IMR-90 (cell line): ENCODE measurements around the gene THRB. TPM values are rescaled to one million over a fixed set of nuclear protein-coding genes. Genes with fewer than 3 reads are reported as not detected.

Experiments
- ATAC-seq: fragments of 200-7000 bp; cut with Tn5 transposase; 2 replicates; pipeline ENCODE4 v1.9.1; 2020; ENCODE audit warnings: low read depth, mild to moderate bottlenecking, moderate library complexity
- BruUV-seq: library from RNA; stranded (reverse); fragments of 400-500 nt; replicated peaks from 2 replicates; lab custom pipeline; 2021; lab: Mats Ljungman, UMichigan
- CTCF ChIA-PET: fragments of 300-600 bp; formaldehyde crosslinking; extraction: SDS; loops from one replicate; lab custom pipeline; 2021; ENCODE audit warnings: antibody characterized with exemption; lab: Yijun Ruan, JAX
- POLR2A ChIA-PET: fragments of 300-600 bp; sonication (Branson Sonifier 250); formaldehyde crosslinking; loops from one replicate; lab custom pipeline; 2022; ENCODE audit warnings: antibody characterized with exemption; ENCODE audit not compliant: unreplicated experiment; lab: Charles Lee
- DNase-seq: peaks from one replicate; pipeline ENCODE4 v3.0.0; 2013
- H2AFZ ChIP-seq: replicated peaks from 2 replicates; pipeline ENCODE3; 2013; ENCODE audit warnings: low read length, mild to moderate bottlenecking; ENCODE audit not compliant: poor library complexity
- H2AK5ac ChIP-seq: 2 replicates; pipeline ENCODE4 v1.6.1; 2013; ENCODE audit warnings: low read depth, low read length, inconsistent platforms
- H2AK9ac ChIP-seq: replicated peaks from 2 replicates; pipeline ENCODE3; 2013; ENCODE audit warnings: mild to moderate bottlenecking, low read depth, low read length, moderate library complexity; ENCODE audit not compliant: poor library complexity
- H2BK120ac ChIP-seq: 2 replicates; pipeline ENCODE4 v1.6.1; 2013; ENCODE audit warnings: low read depth, low read length, inconsistent platforms
- H2BK15ac ChIP-seq: 3 replicates; pipeline ENCODE4 v1.6.1; 2013; ENCODE audit warnings: low read depth, low read length, inconsistent platforms
- H2BK20ac ChIP-seq: 2 replicates; pipeline ENCODE4 v1.6.1; 2013; ENCODE audit warnings: low read depth, mild to moderate bottlenecking, inconsistent platforms, low read length, moderate library complexity
- H2BK5ac ChIP-seq: 2 replicates; pipeline ENCODE4 v1.6.1; 2013; ENCODE audit warnings: mild to moderate bottlenecking, low read depth, low read length, inconsistent platforms; ENCODE audit not compliant: poor library complexity, severe bottlenecking
- H3K14ac ChIP-seq: replicated peaks from 2 replicates; pipeline ENCODE4 v1.6.1; 2013; ENCODE audit warnings: low read depth, low read length, inconsistent platforms
- H3K18ac ChIP-seq: 2 replicates; pipeline ENCODE4 v1.6.1; 2013; ENCODE audit warnings: low read depth, low read length, control low read depth
- H3K23ac ChIP-seq: 2 replicates; pipeline ENCODE4 v1.6.1; 2013; ENCODE audit warnings: low read depth, low read length, inconsistent platforms
- H3K27ac ChIP-seq: 2 replicates; pipeline ENCODE4 v1.5.1; 2013; ENCODE audit warnings: mild to moderate bottlenecking, control low read depth, low read length; ENCODE audit not compliant: insufficient read depth
- H3K27me3 ChIP-seq: 2 replicates; pipeline ENCODE4 v1.6.1; 2013; ENCODE audit warnings: low read length; ENCODE audit not compliant: control insufficient read depth, insufficient read depth
- H3K36me3 ChIP-seq: 2 replicates; pipeline ENCODE4 v1.6.1; 2013; ENCODE audit warnings: low read length, mixed read lengths; ENCODE audit not compliant: control insufficient read depth, insufficient read depth
- H3K4ac ChIP-seq: 2 replicates; pipeline ENCODE4 v1.6.1; 2013; ENCODE audit warnings: low read depth, low read length, inconsistent platforms
- H3K4me1 ChIP-seq: 2 replicates; pipeline ENCODE4 v1.6.1; 2013; ENCODE audit warnings: low read length, mixed read lengths; ENCODE audit not compliant: control insufficient read depth, insufficient read depth
- H3K4me2 ChIP-seq: 2 replicates; pipeline ENCODE4 v1.6.1; 2013; ENCODE audit warnings: low read depth, mild to moderate bottlenecking, control low read depth, low read length, moderate library complexity
- H3K4me3 ChIP-seq: 2 replicates; pipeline ENCODE4 v1.5.1; 2013; ENCODE audit warnings: low read depth, mild to moderate bottlenecking, control low read depth, low read length, moderate library complexity; ENCODE audit not compliant: insufficient read depth
- H3K56ac ChIP-seq: 2 replicates; pipeline ENCODE4 v1.6.1; 2013; ENCODE audit warnings: low read length, inconsistent platforms; ENCODE audit not compliant: insufficient read depth; ENCODE audit errors: extremely low read depth
- H3K79me1 ChIP-seq, 2 experiments: 2 replicates each; pipeline ENCODE4 v1.6.1; 2013; ENCODE audit warnings: low read length in 2 of 2, inconsistent platforms in 1 of 2, low read depth in 1 of 2
- H3K9ac ChIP-seq: 2 replicates; pipeline ENCODE4 v1.6.1; 2013; ENCODE audit warnings: low read depth, low read length, control low read depth
- H3K9me1 ChIP-seq: 2 replicates; pipeline ENCODE4 v1.6.1; 2013; ENCODE audit warnings: low read length, inconsistent platforms; ENCODE audit not compliant: insufficient read depth
- H3K9me3 ChIP-seq: 2 replicates; pipeline ENCODE4 v1.6.1; 2013; ENCODE audit warnings: low read length; ENCODE audit not compliant: control insufficient read depth, insufficient read depth
- H4K20me1 ChIP-seq: 2 replicates; pipeline ENCODE4 v1.6.1; 2013; ENCODE audit warnings: low read length, inconsistent platforms; ENCODE audit not compliant: insufficient read depth
- H4K5ac ChIP-seq: 2 replicates; pipeline ENCODE4 v1.6.1; 2013; ENCODE audit warnings: mild to moderate bottlenecking, low read depth, low read length, control low read depth
- H4K8ac ChIP-seq, 2 experiments: 2 replicates each; pipeline ENCODE4 v1.6.1; 2013; ENCODE audit warnings: low read depth in 2 of 2, low read length in 2 of 2, control low read depth in 1 of 2, inconsistent platforms in 1 of 2
- H4K91ac ChIP-seq: 2 replicates; pipeline ENCODE4 v1.6.1; 2013; ENCODE audit warnings: low read depth, low read length, inconsistent platforms; ENCODE audit not compliant: insufficient read depth
- BHLHE40 ChIP-seq: fragments of 150-350 bp; IDR thresholded peaks from 2 replicates; pipeline ENCODE4 v1.6.1; 2016; ENCODE audit warnings: mild to moderate bottlenecking, low read depth, low read length
- FOS ChIP-seq: fragments of 150-350 bp; IDR thresholded peaks from 2 replicates; pipeline ENCODE4 v1.6.1; 2016; ENCODE audit warnings: low read depth, low read length
- MAZ ChIP-seq: IDR thresholded peaks from 2 replicates; pipeline ENCODE4 v1.6.1; 2012; ENCODE audit warnings: low read depth, mild to moderate bottlenecking, low read length, improper control_type of control experiment, moderate library complexity, borderline replicate concordance
- NFE2L2 ChIP-seq: fragments of 150-350 bp; IDR thresholded peaks from 2 replicates; pipeline ENCODE4 v1.6.1; 2016; ENCODE audit warnings: low read depth, mild to moderate bottlenecking, low read length
- POLR2A ChIP-seq: IDR thresholded peaks from 2 replicates; pipeline ENCODE4 v1.6.1; 2012; ENCODE audit warnings: mild to moderate bottlenecking, low read depth, low read length
- RAD21 ChIP-seq: IDR thresholded peaks from 2 replicates; pipeline ENCODE4 v1.6.1; 2012; ENCODE audit warnings: low read length, improper control_type of control experiment
- WGBS, 2 experiments: methylation state at CpG; one replicate each; pipeline versions ENCODE4 v1.1.5 to v1.1.7; 2013; ENCODE audit warnings: missing lambda C conversion rate in 2 of 2; ENCODE audit not compliant: insufficient read length in 1 of 2; ENCODE audit errors: extremely low coverage in 2 of 2; 5-methylcytosine and 5-hydroxymethylcytosine counted together
- dilution Hi-C: fragments of 300-500 bp; cut with HindIII; formaldehyde crosslinking; loops from one replicate; pipeline ENCODE4 v1.14.3; 2018; ENCODE audit warnings: low sequenced_read_pairs; ENCODE audit not compliant: unreplicated experiment
- in situ Hi-C: fragments of 300-500 bp; cut with MboI; formaldehyde crosslinking; loops from 3 replicates; pipeline ENCODE4 v1.14.3; 2019; ENCODE audit warnings: low sequenced_read_pairs, inconsistent platforms, mixed read lengths
- intact Hi-C: fragments of 100-400 bp; cut with micrococcal nuclease; formaldehyde crosslinking; loops from 2 replicates; pipeline ENCODE4 v1.10.0; 2022
- polyA plus RNA-seq, 3 experiments: library from polyadenylated mRNA; depleted of rRNA; stranded (reverse); fragments of >200 nt; gene quantifications; 2 replicates each; pipeline ENCODE4 v1.2.3, GENCODE V29; 2012; ENCODE audit warnings: low replicate concordance in 1 of 3
- total RNA-seq: library from RNA; depleted of rRNA; stranded (reverse); fragments of >200 nt; gene quantifications from 2 replicates; pipeline ENCODE4 v1.2.3, GENCODE V29; 2012
- TF ChIP-seq, protein P1 (sequence below): conservative IDR thresholded peaks from 2 replicates; pipeline ENCODE4 v1.5.1; 2012; ENCODE audit warnings: mild to moderate bottlenecking, low read depth, low read length, improper control_type of control experiment
- TF ChIP-seq, protein P2 (sequence below): fragments of 150-350 bp; IDR thresholded peaks from 2 replicates; pipeline ENCODE4 v1.6.1; 2017; ENCODE audit warnings: mild to moderate bottlenecking, antibody characterized with exemption, low read length, low read depth

Gene THRB
- total and polyA plus RNA-seq, 2 of the 4 experiments (the other 2 are of a cell fraction) = under 0.01 TPM; not detected in 1

DNA sequence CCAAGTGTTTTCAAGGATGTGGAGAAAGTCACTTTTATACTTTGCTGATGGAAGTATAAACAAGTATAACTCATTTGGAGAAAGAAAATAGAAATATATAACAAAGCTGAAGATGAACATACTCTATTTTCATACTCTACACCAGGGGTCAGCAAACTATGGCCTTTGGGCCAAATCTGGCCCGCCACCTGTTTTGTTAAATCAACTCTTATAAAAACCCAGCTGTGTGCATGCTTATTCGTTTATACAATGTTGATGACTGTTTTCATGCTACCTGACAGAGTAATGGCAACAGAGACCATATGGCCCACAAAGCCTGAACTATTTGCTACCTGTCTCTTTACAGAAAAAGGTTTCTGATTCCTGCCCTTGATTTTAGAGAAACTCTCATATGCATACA is 425.6 kb downstream of the THRB start:
- H3K4me3 ChIP-seq = no peak overlapping the region
- 80% methylated on average over 1 of the region's 2 CpGs; no CpG with 5 or more reads in 1 of the 2 experiments for WGBS, 2 experiments
- H3K27ac ChIP-seq = no peak overlapping the region
- H4K5ac ChIP-seq = no peak overlapping the region
- intact Hi-C loops (loop anchor here (5.0 kb wide), 1 partner anchor 57 kb away; no protein-coding TSS in a partner anchor), dilution Hi-C loops (no loop called here), in situ Hi-C loops (no loop called here)
- no peaks in the 10 kb centered on the region for H3K36me3 ChIP-seq
- no peaks in the 10 kb centered on the region for H3K4me1 ChIP-seq
- no peak overlapping the region for H3K56ac ChIP-seq
- ChIA-PET CTCF (interaction anchor here (0.8 kb wide), 1 partner anchor 168 kb away, joined by 4 read pairs; no protein-coding TSS in a partner anchor), POLR2A (no interaction called here)
- BruUV-seq = no TSS peak
- no peak overlapping the region for H2BK5ac ChIP-seq
- no peak overlapping the region for H4K8ac ChIP-seq
- no peak overlapping the region for H2AFZ ChIP-seq
- no peak overlapping the region for H3K14ac ChIP-seq
- no peaks in the 10 kb centered on the region for H3K27me3 ChIP-seq
- DNase-seq = no peak
- no peaks in the 10 kb centered on the region for H3K9me1 ChIP-seq
- no peak overlapping the region for H3K23ac ChIP-seq
- H3K9me3 ChIP-seq = no peaks in the 10 kb centered on the region
- H3K18ac ChIP-seq = no peak overlapping the region
- no peak overlapping the region for H3K9ac ChIP-seq
- H3K79me1 ChIP-seq = no peaks in the 10 kb centered on the region
- no peak overlapping the region for H4K91ac ChIP-seq
- H4K20me1 ChIP-seq = no peaks in the 10 kb centered on the region
- H2BK20ac ChIP-seq = no peak overlapping the region
- no peak overlapping the region for H2BK120ac ChIP-seq
- ATAC-seq = no peak
- H2BK15ac ChIP-seq = no peak overlapping the region
- no peak overlapping the region for H2AK9ac ChIP-seq
- H3K4ac ChIP-seq = no peak overlapping the region
- H2AK5ac ChIP-seq = no peak overlapping the region
- TF ChIP-seq, protein P1, sequence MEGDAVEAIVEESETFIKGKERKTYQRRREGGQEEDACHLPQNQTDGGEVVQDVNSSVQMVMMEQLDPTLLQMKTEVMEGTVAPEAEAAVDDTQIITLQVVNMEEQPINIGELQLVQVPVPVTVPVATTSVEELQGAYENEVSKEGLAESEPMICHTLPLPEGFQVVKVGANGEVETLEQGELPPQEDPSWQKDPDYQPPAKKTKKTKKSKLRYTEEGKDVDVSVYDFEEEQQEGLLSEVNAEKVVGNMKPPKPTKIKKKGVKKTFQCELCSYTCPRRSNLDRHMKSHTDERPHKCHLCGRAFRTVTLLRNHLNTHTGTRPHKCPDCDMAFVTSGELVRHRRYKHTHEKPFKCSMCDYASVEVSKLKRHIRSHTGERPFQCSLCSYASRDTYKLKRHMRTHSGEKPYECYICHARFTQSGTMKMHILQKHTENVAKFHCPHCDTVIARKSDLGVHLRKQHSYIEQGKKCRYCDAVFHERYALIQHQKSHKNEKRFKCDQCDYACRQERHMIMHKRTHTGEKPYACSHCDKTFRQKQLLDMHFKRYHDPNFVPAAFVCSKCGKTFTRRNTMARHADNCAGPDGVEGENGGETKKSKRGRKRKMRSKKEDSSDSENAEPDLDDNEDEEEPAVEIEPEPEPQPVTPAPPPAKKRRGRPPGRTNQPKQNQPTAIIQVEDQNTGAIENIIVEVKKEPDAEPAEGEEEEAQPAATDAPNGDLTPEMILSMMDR = 0 out of 2 replicates have a peak, but pooled peaks have one; percentile 2
- TF ChIP-seq POLR2A = no peak
- TF ChIP-seq, protein P2, sequence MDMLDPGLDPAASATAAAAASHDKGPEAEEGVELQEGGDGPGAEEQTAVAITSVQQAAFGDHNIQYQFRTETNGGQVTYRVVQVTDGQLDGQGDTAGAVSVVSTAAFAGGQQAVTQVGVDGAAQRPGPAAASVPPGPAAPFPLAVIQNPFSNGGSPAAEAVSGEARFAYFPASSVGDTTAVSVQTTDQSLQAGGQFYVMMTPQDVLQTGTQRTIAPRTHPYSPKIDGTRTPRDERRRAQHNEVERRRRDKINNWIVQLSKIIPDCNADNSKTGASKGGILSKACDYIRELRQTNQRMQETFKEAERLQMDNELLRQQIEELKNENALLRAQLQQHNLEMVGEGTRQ = no peak
- TF ChIP-seq MAZ = no peak
- no peak for TF ChIP-seq NFE2L2
- TF ChIP-seq FOS = no peak
- 0 out of 2 replicates have a peak, but pooled peaks have one; percentile 9 for TF ChIP-seq RAD21
- no peak for TF ChIP-seq BHLHE40
- H3K4me2 ChIP-seq = no peak overlapping the region
